ENCODE results near the gene OPCML. TPM values are rescaled to one million over a fixed set of nuclear protein-coding genes. Genes with fewer than 3 reads are reported as not detected.

The OPCML gene
- polyA plus RNA-seq, 1 donor (not counting 4 experiments of a cell fraction or from before 2014, with no cell fraction given), result 0.04 TPM

DNA sequence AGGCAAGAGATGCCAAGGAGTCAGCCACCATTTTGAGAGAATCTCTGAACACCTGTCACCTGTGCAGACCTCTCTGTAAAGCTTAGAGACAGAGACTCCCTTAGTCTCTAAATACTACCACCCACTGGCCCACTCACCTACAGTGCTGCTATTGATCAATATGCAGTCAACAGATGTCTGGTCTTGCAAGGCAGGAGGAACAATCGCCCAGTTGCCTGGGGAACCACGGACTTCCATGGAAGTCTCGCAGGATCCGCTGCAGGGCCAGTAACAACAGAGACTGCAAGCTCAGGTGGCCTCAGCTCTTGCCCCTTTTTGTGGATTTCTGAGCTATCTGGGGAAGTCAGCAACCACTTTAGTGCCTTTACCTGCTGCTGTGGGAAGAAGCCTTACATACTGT is 195.1 kb downstream of the OPCML start:
- H3K36me3 ChIP-seq (ENCODE audit: control insufficient read depth in 2 of 2, extremely low read depth in 1 of 2, insufficient read depth in 2 of 2, low read length in 2 of 2), result no peaks in the 10 kb centered on the region
- TF ChIP-seq EZH2 (IDR thresholded peaks at IDR 0.05; ENCODE audit: low read length), result no peak
- TF ChIP-seq, protein P1, sequence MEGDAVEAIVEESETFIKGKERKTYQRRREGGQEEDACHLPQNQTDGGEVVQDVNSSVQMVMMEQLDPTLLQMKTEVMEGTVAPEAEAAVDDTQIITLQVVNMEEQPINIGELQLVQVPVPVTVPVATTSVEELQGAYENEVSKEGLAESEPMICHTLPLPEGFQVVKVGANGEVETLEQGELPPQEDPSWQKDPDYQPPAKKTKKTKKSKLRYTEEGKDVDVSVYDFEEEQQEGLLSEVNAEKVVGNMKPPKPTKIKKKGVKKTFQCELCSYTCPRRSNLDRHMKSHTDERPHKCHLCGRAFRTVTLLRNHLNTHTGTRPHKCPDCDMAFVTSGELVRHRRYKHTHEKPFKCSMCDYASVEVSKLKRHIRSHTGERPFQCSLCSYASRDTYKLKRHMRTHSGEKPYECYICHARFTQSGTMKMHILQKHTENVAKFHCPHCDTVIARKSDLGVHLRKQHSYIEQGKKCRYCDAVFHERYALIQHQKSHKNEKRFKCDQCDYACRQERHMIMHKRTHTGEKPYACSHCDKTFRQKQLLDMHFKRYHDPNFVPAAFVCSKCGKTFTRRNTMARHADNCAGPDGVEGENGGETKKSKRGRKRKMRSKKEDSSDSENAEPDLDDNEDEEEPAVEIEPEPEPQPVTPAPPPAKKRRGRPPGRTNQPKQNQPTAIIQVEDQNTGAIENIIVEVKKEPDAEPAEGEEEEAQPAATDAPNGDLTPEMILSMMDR (optimal IDR thresholded peaks at IDR 0.05 in 1 of 3, IDR thresholded peaks at IDR 0.05 in 1 of 3, conservative IDR thresholded peaks at IDR 0.05 in 1 of 3; ENCODE audit: extremely low read depth in 1 of 3, insufficient read depth in 2 of 3, low read length in 3 of 3), result no peak
- no peak overlapping the region for H3K4me2 ChIP-seq (ENCODE audit: control insufficient read depth, extremely low read depth, insufficient read depth, low read depth, low read length)
- no peak overlapping the region for H3K9ac ChIP-seq (ENCODE audit: control insufficient read depth, extremely low read depth, insufficient read depth, low read length)
- no peaks in the 10 kb centered on the region for H3K79me2 ChIP-seq (ENCODE audit: control insufficient read depth, insufficient read depth, low read length)
- H3K4me3 ChIP-seq (ENCODE audit: control insufficient read depth in 2 of 3, extremely low read depth in 1 of 3, insufficient read depth in 2 of 3, low read depth in 1 of 3, low read length in 3 of 3), result no peak overlapping the region
- dilution Hi-C loops (cut with MboI; ENCODE audit: extremely low pct_ligation_motif_present, low sequenced_read_pairs), result no loop called here
- H2AFZ ChIP-seq (ENCODE audit: control insufficient read depth, low read length), result no peak overlapping the region
- DNase-seq (ENCODE audit: low read depth, low spot score) (no peak), FAIRE-seq (no peak)
- H3K9me3 ChIP-seq (ENCODE audit: control insufficient read depth, low read depth, low read length), result no peaks in the 10 kb centered on the region
- H3K4me1 ChIP-seq (ENCODE audit: control insufficient read depth, extremely low read depth, insufficient read depth, low read length), result no peaks in the 10 kb centered on the region
- H3K27me3 ChIP-seq (ENCODE audit: control insufficient read depth, extremely low read depth, insufficient read depth, low read length), result no peaks in the 10 kb centered on the region
- H3K27ac ChIP-seq (ENCODE audit: control insufficient read depth, insufficient read depth, low read length), result no peak overlapping the region
- no peaks in the 10 kb centered on the region for H4K20me1 ChIP-seq (ENCODE audit: control insufficient read depth, extremely low read depth, insufficient read depth, low read length)
- no peaks in the 10 kb centered on the region for H3K9me1 ChIP-seq (ENCODE audit: control insufficient read depth, extremely low read depth, insufficient read depth, low read length)

DNA sequence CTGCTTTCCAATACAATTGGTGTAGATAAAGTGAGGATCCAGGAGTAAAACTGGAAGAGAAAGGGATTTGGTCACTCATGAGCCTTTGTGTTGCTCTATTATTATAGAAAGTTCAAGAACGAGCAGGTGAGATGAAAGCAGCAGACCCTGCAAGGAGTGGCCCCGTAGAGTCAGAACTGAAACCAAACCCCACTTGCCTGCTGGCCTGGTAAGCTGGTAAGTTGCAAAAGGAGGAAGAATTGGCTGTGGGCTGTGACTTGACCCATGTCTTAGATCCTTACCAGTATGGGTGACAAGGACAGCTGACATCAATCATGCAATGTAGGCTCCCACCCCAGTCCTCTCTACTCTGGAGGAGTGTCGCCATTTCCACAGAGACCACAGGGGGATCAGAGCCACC is 201.3 kb downstream of the OPCML start:
- no peaks in the 10 kb centered on the region for H4K20me1 ChIP-seq (ENCODE audit: control insufficient read depth, extremely low read depth, insufficient read depth, low read length)
- dilution Hi-C loops (cut with MboI; ENCODE audit: extremely low pct_ligation_motif_present, low sequenced_read_pairs), result no loop called here
- H3K79me2 ChIP-seq (ENCODE audit: control insufficient read depth, insufficient read depth, low read length), result no peaks in the 10 kb centered on the region
- no peak overlapping the region for H3K4me3 ChIP-seq (ENCODE audit: control insufficient read depth in 2 of 3, extremely low read depth in 1 of 3, insufficient read depth in 2 of 3, low read depth in 1 of 3, low read length in 3 of 3)
- H3K9ac ChIP-seq (ENCODE audit: control insufficient read depth, extremely low read depth, insufficient read depth, low read length), result no peak overlapping the region
- no peak overlapping the region for H3K27ac ChIP-seq (ENCODE audit: control insufficient read depth, insufficient read depth, low read length)
- H3K27me3 ChIP-seq (ENCODE audit: control insufficient read depth, extremely low read depth, insufficient read depth, low read length), result no peaks in the 10 kb centered on the region
- no peaks in the 10 kb centered on the region for H3K36me3 ChIP-seq (ENCODE audit: control insufficient read depth in 2 of 2, extremely low read depth in 1 of 2, insufficient read depth in 2 of 2, low read length in 2 of 2)
- no peak overlapping the region for H2AFZ ChIP-seq (ENCODE audit: control insufficient read depth, low read length)
- TF ChIP-seq EZH2 (IDR thresholded peaks at IDR 0.05; ENCODE audit: low read length), result no peak
- TF ChIP-seq, protein P1 (optimal IDR thresholded peaks at IDR 0.05 in 1 of 3, IDR thresholded peaks at IDR 0.05 in 1 of 3, conservative IDR thresholded peaks at IDR 0.05 in 1 of 3; ENCODE audit: extremely low read depth in 1 of 3, insufficient read depth in 2 of 3, low read length in 3 of 3), result no peak
- no peaks in the 10 kb centered on the region for H3K4me1 ChIP-seq (ENCODE audit: control insufficient read depth, extremely low read depth, insufficient read depth, low read length)
- no peak for DNase-seq (ENCODE audit: low read depth, low spot score)
- no peak overlapping the region for H3K4me2 ChIP-seq (ENCODE audit: control insufficient read depth, extremely low read depth, insufficient read depth, low read depth, low read length)
- no peak for FAIRE-seq
- H3K9me3 ChIP-seq (ENCODE audit: control insufficient read depth, low read depth, low read length), result no peaks in the 10 kb centered on the region
- H3K9me1 ChIP-seq (ENCODE audit: control insufficient read depth, extremely low read depth, insufficient read depth, low read length), result no peaks in the 10 kb centered on the region

Data from keratinocyte (primary cell).